Astrocyte of the spinal cord (primary cell): ENCODE data around the gene RIN1.
A peak's percentile ranks its signal among the peaks of the same experiment; 100 is the strongest.
"Not testable (repeated sequence)": the region's sequence is repeated elsewhere in the genome, so short reads cannot be mapped to it uniquely, and the experiment has no call there.

ENCODE experiments used
- DNase-seq: peaks from one replicate; pipeline ENCODE4 v3.0.0; 2011; ENCODE audit warnings: low read depth, low spot score
- H3K4me3 ChIP-seq: 2 replicates; pipeline ENCODE4 v1.5.1; 2011; ENCODE audit warnings: low read depth, mild to moderate bottlenecking, low read length, moderate library complexity
- in situ Hi-C: cut with HindIII; loops from 2 replicates; pipeline ENCODE4 v1.10.0; 2017; ENCODE audit warnings: low sequenced_read_pairs
- TF ChIP-seq, protein P1 (sequence below): IDR thresholded peaks from 2 replicates; pipeline ENCODE4 v1.5.1; 2012; ENCODE audit warnings: low read depth, mild to moderate bottlenecking, low read length, inconsistent platforms

Gene RIN1, protein sequence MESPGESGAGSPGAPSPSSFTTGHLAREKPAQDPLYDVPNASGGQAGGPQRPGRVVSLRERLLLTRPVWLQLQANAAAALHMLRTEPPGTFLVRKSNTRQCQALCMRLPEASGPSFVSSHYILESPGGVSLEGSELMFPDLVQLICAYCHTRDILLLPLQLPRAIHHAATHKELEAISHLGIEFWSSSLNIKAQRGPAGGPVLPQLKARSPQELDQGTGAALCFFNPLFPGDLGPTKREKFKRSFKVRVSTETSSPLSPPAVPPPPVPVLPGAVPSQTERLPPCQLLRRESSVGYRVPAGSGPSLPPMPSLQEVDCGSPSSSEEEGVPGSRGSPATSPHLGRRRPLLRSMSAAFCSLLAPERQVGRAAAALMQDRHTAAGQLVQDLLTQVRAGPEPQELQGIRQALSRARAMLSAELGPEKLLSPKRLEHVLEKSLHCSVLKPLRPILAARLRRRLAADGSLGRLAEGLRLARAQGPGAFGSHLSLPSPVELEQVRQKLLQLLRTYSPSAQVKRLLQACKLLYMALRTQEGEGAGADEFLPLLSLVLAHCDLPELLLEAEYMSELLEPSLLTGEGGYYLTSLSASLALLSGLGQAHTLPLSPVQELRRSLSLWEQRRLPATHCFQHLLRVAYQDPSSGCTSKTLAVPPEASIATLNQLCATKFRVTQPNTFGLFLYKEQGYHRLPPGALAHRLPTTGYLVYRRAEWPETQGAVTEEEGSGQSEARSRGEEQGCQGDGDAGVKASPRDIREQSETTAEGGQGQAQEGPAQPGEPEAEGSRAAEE

DNA sequence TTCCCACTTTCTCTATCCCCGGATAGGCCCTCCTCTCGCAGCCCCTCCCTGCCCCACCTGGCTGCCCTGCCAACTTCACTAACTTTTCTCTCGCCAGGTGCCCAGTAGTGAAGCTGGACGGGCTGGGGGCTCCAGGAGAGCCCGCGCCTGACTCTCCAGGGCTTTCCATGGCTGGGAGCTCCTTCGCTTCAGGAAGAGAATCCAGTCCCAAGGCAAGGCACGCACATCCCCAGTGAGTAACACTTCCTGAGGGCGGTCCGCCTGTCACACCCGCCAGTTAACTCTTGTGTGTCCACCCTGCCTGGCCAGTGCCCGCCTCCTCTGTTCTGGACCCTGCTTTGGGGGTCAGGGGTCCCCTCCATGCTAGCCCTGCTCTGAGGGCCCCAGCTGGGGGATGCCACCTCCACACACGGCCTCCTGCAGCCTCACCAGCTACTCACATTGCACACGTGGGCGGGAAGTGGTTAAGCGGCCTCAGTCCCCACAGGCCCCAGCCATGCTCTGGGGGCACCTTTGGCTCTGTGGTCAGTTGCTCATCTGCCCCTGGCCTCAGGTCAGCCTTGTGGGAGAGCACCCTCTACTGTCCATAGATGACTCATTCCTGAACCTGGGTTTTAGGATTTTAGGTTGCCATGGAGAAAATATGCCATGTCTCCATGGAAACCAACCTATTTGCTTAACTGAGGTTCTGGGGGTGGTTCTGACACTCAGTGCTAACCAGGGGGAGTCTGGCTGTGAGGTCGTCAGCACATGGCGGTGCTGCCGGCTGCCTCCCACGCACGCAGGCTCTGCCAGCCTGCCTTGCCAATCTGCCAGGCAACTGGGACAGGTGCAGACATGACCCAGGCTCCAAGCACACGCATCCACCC is at the start of gene RIN1:
Gene RIN1, minus strand, starts transcription at position 201 of the 869 bp plus-strand sequence. Its CDS starts 32 bp downstream, at position 169.
- TF ChIP-seq, protein P1, sequence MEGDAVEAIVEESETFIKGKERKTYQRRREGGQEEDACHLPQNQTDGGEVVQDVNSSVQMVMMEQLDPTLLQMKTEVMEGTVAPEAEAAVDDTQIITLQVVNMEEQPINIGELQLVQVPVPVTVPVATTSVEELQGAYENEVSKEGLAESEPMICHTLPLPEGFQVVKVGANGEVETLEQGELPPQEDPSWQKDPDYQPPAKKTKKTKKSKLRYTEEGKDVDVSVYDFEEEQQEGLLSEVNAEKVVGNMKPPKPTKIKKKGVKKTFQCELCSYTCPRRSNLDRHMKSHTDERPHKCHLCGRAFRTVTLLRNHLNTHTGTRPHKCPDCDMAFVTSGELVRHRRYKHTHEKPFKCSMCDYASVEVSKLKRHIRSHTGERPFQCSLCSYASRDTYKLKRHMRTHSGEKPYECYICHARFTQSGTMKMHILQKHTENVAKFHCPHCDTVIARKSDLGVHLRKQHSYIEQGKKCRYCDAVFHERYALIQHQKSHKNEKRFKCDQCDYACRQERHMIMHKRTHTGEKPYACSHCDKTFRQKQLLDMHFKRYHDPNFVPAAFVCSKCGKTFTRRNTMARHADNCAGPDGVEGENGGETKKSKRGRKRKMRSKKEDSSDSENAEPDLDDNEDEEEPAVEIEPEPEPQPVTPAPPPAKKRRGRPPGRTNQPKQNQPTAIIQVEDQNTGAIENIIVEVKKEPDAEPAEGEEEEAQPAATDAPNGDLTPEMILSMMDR, result peak; percentile 21
- in situ Hi-C loops, result no loop called here
- peak within 1 kb of the TSS; percentile 81 for H3K4me3 ChIP-seq
- DNase-seq, result peak; percentile 99

DNA sequence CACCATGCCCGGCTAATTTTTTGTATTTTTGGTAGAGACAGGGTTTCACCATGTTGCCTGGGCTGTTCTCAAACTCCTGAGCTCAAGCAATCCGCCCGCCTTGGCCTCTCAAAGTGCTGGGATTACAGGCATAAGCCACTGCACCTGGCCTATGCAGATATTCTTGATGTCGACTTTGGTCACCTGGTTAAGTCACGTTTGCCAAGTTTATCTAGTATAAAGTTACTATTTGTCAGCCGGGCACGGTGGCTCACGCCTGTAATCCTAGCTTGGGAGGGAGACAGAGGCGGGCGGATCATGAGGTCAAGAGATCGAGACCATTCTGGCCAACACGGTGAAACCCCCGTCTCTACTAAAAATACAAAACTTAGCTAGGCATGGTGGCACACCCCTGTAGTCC is 48.1 kb upstream of the RIN1 start:
- in situ Hi-C loops, DNase-seq, H3K4me3 ChIP-seq: not testable (repeated sequence)

DNA sequence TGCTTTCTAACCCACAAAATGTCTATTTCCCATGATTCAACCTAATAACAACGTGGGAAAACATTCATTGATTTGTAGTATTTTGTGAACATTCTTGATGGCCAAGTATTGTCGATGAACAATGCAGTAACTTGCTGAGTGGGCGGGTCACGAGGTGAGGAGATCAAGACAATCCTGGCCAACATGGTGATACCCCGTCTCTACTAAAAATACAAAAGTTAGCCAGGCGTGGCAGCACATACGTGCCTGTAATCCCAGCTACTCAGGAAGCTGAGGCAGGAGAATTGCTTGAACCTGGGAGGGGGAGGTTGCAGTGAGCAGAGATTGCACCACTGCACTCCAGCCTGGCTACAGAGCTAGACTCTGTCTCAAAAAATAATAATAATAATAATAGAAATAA is 44.0 kb upstream of the RIN1 start:
- in situ Hi-C loops, H3K4me3 ChIP-seq, DNase-seq: not testable (repeated sequence)

DNA sequence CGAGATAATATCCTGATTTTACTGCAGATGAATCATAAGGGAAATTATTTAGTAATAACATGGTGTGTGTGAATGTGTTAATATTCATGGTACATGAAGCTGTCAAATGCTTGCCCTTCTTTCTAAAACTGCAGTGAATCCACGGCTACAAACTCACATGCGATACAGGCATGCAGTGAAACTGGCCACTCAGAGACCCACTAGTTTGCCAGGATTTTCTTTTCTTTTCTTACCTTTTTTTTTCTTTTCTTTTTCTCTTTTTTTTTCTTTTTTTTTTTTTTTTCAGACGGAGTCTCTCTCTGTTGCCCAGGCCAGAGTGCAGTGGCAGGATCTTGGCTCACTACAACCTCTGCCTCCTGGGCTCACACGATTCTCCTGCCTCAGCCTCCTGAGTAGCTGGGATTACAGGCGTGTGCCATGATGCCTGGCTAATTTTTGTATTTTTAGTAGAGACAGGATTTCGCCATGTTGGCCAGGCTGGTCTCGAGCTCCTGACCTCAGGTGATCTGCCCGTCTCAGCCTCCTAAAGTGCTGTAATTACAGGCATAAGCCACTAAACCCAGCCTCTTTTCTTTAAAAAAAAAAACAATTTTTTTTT is 37.6 kb upstream of the RIN1 start:
- in situ Hi-C loops, DNase-seq: not testable (repeated sequence)

DNA sequence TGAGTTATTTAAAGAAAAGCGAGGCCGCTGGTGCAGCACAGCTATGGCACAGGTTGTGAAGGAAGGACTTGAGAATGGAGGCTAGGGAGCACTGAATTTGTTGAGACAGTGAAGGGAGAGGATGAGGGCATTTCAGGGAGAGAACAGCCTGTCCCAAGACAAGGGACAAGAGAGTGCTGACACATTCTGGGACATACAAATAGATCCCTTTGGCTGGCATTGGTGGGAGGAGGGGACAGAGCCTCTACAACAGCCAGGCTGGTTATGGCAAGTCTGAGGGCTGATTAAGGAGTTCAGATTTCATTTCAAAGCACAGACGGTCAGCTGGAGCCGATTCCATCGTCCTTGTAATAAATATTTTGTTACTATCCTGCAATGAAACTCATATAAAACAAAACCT is 37.0 kb upstream of the RIN1 start:
- no peak for DNase-seq
- TF ChIP-seq, protein P1, result no peak
- H3K4me3 ChIP-seq, result no peak overlapping the region
- in situ Hi-C loops, result no loop called here

More for the DNA sequence above, 37.6 kb upstream of the RIN1 start:
- not testable (repeated sequence) for H3K4me3 ChIP-seq

DNA sequence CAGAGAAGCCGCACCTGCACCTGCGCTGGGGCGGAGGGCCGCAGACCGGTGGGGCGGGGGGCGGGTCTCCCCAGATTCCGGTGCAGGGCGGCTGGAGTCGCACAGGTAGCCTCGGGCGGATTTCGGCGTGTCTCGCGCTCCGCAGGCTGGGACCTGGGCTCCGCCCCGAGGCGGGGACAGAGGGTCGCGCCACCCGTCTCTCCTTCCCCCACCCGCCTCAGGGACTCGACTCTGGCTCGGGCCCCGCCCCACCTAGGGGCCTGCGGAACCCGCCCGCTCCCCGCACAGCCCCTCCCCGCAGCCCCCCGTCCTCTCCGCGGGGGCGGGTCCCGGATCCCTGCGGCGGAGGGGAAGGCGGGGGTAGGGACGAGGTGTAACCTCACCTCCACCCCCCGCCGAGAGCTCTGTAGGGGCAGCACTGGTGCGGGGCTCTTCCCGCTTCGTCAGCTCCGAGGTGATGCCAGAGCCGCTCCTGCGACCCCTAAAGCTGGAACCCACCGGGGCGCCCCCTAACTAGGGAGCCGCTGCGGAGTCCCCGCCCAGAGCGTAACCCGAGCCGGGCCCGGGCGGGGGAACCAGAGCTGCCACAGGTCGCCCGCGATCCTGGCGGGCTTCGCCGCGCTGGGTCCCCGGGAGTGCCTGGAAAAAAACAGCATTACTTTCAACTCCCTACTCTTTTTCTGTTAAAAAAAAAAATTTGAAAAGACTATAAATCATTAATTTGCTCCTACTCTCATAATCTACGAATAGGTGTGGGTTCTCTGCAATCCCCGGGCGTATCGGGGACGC is 35.6 kb upstream of the RIN1 start, which contains the start of gene SLC29A2:
Gene SLC29A2, minus strand, starts transcription at position 134 of the 789 bp plus-strand sequence. CDS start 169 bp downstream, outside the sequence.
- in situ Hi-C loops, result no loop called here
- H3K4me3 ChIP-seq, result peak within 1 kb of the TSS; percentile 53
- no peak for DNase-seq
- TF ChIP-seq, protein P1, result no peak

DNA sequence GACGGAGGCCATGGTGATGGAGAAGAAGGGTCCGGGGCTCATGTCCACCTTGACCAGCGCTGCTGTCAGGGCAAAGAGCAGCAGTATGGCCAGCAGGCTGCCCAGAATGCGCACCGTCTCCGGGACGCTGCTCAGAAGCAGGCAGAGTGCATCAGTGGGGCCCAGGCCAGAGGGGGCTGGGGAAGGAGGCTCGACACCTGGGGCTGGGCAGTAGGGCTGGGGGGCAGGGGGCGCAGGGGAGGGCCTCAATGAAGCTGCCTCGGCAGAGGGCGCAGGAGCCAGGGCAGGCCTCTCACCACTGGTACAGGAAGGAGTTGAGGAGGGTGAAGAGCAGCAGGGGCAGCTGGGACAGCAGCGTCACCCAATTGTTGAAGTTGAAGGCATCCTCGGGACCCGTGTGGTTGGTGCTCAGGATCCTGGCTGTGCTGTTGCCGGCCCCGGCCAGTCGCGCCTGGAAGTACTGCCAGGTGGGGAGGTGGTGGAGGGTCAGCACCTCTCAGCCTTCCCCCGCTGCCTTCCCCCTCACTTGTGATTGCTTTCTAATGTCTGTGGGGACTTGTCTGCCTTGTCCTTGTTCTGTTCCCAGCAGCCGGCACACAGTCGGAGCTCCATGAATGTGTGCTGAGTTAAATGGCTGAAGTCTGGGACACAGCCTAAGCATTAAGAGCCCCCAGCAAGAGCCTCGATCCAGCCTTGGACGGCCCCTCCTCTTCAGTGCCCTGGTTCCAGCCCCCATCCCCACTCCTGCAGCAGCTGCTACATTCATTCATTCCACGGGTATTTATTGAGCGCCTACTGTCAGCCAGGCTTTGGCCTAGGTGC is 33.0 kb upstream of the RIN1 start:
- in situ Hi-C loops, result no loop called here
- no peak overlapping the region for H3K4me3 ChIP-seq
- DNase-seq, result no peak
- TF ChIP-seq, protein P1, result no peak
